HepG2 (cell line): ENCODE measurements around the gene STAT5A. TPM values are rescaled to one million over a fixed set of nuclear protein-coding genes. Genes with fewer than 3 reads are reported as not detected.

Experiments
- ATAC-seq: fragments of 200-7000 bp; cut with Tn5 transposase; 3 replicates; pipeline ENCODE4 v1.9.1; 2020; ENCODE audit warnings: mild to moderate bottlenecking, moderate library complexity
- BruUV-seq: library from RNA; stranded (reverse); fragments of 400-500 nt; replicated peaks from 2 replicates; lab custom pipeline; 2021; lab: Mats Ljungman, UMichigan
- CTCF ChIA-PET: fragments of 300-600 bp; formaldehyde crosslinking; extraction: SDS; loops from one replicate; lab custom pipeline; 2021; ENCODE audit warnings: low total read pairs, inconsistent platforms, low intra/inter-chr PET ratio; lab: Yijun Ruan, JAX
- POLR2A ChIA-PET: fragments of 350-600 bp; sonication (Branson Sonifier 250); formaldehyde crosslinking; loops from one replicate; lab custom pipeline; 2020; ENCODE audit warnings: antibody characterized with exemption, inconsistent platforms; lab: Yijun Ruan, JAX
- DNase-seq: peaks from one replicate; pipeline ENCODE4 v3.0.0-alpha.2; 2015; ENCODE audit warnings: low spot score
- FAIRE-seq: peaks from 3 replicates; lab custom pipeline; 2011; peaks lifted over from hg19 to GRCh38; lab: Jason Lieb, UNC
- H2AFZ ChIP-seq: one replicate; pipeline ENCODE4 v1.6.1; 2011; ENCODE audit warnings: low read length, inconsistent platforms
- H3K27ac ChIP-seq: fragments of 300-600 bp; 3 replicates; pipeline ENCODE4 v1.8.0; 2011; ENCODE audit warnings: mixed run types, mild to moderate bottlenecking, mixed read lengths, low read length, inconsistent platforms; ENCODE audit not compliant: insufficient read depth; ENCODE audit errors: extremely low read length
- H3K27me3 ChIP-seq, 2 experiments: fragments of 200-600 bp in 1 of 2; 2 replicates in 1 of 2; 3 replicates in 1 of 2; pipeline versions ENCODE4 v1.6.0 to v1.8.0; 2011; ENCODE audit warnings: low read length in 2 of 2, mild to moderate bottlenecking in 2 of 2, moderate library complexity in 2 of 2, inconsistent platforms in 1 of 2; ENCODE audit not compliant: insufficient read depth in 2 of 2, control insufficient read depth in 1 of 2
- H3K36me3 ChIP-seq, 2 experiments: fragments of 200-600 bp in 1 of 2; replicated peaks in 1 of 2; 2 replicates in 1 of 2; 3 replicates in 1 of 2; pipeline versions ENCODE4 v1.5.1 to v1.8.0; 2011; ENCODE audit warnings: low read length in 2 of 2, inconsistent platforms in 1 of 2; ENCODE audit not compliant: insufficient read depth in 2 of 2, control insufficient read depth in 1 of 2
- H3K4me1 ChIP-seq: 2 replicates; pipeline ENCODE4 v1.5.1; 2012; ENCODE audit warnings: low read length, inconsistent platforms; ENCODE audit not compliant: insufficient read depth
- H3K4me2 ChIP-seq: 2 replicates; pipeline ENCODE4 v1.6.0; 2011; ENCODE audit warnings: low read depth, low read length, inconsistent platforms
- H3K4me3 ChIP-seq, 3 experiments: fragments of 200-600 bp in 1 of 3; sonication (generic), shearing (Covaris generic) in 1 of 3; replicated peaks in 1 of 3; 2 replicates each; pipeline ENCODE4 v1.5.1; 2011 to 2016; ENCODE audit warnings: low read length in 3 of 3, inconsistent platforms in 2 of 3, low read depth in 2 of 3, mild to moderate bottlenecking in 2 of 3, control low read depth in 1 of 3, mixed read lengths in 1 of 3; ENCODE audit not compliant: insufficient read depth in 1 of 3
- H3K79me2 ChIP-seq: one replicate; pipeline ENCODE4 v1.6.1; 2011; ENCODE audit warnings: low read length, inconsistent platforms; ENCODE audit not compliant: insufficient read depth
- H3K9ac ChIP-seq: 2 replicates; pipeline ENCODE4 v1.6.0; 2011; ENCODE audit warnings: mild to moderate bottlenecking, low read depth, low read length, inconsistent platforms; ENCODE audit not compliant: insufficient read depth
- H3K9me3 ChIP-seq: 2 replicates; pipeline ENCODE4 v1.5.1; 2012; ENCODE audit warnings: mild to moderate bottlenecking, low read length
- H4K20me1 ChIP-seq: 2 replicates; pipeline ENCODE4 v1.6.0; 2011; ENCODE audit warnings: inconsistent platforms, mild to moderate bottlenecking, low read length, moderate library complexity; ENCODE audit not compliant: insufficient read depth
- FOXA1 ChIP-seq, 2 experiments: fragments of 450-650 bp in 1 of 2; sonication (generic) in 1 of 2; formaldehyde crosslinking in 1 of 2; IDR thresholded peaks; 2 replicates each; pipeline versions ENCODE4 v1.4.0 to v1.6.1; 2016 to 2020; ENCODE audit warnings: missing genetic modification reagents in 1 of 2
- MAFG ChIP-seq: sonication (generic); formaldehyde crosslinking; IDR thresholded peaks from 2 replicates; pipeline ENCODE4 v1.5.1; 2020; ENCODE audit warnings: mild to moderate bottlenecking, missing genetic modification reagents
- NCOA2 ChIP-seq: sonication (generic); formaldehyde crosslinking; IDR thresholded peaks from 2 replicates; pipeline ENCODE4 v1.8.0; 2022; ENCODE audit warnings: inconsistent platforms
- NFRKB ChIP-seq: fragments of 450-650 bp; IDR thresholded peaks from 2 replicates; pipeline ENCODE4 v1.6.1; 2017
- SIN3A ChIP-seq: IDR thresholded peaks from 2 replicates; pipeline ENCODE4 v1.6.1; 2011; ENCODE audit warnings: low read depth, mild to moderate bottlenecking, control low read depth, low read length, borderline replicate concordance
- SMYD3 ChIP-seq: sonication (generic); formaldehyde crosslinking; IDR thresholded peaks from 2 replicates; pipeline ENCODE4 v1.8.1; 2023; ENCODE audit warnings: mild to moderate bottlenecking, missing genetic modification reagents
- ZFP36L1 ChIP-seq: sonication (generic); formaldehyde crosslinking; IDR thresholded peaks from 2 replicates; pipeline ENCODE4 v1.8.0; 2022; ENCODE audit warnings: mild to moderate bottlenecking, missing genetic modification reagents, moderate library complexity
- ZNF296 ChIP-seq: sonication (generic); formaldehyde crosslinking; conservative IDR thresholded peaks from 2 replicates; pipeline ENCODE4 v1.5.0; 2020; ENCODE audit warnings: mild to moderate bottlenecking, missing genetic modification reagents
- ZNF331 ChIP-seq: sonication (generic); formaldehyde crosslinking; IDR thresholded peaks from 2 replicates; pipeline ENCODE4 v1.4.0; 2020; ENCODE audit warnings: missing genetic modification reagents
- ZNF556 ChIP-seq: sonication (generic); formaldehyde crosslinking; IDR thresholded peaks from 2 replicates; pipeline ENCODE4 v1.4.0; 2020; ENCODE audit warnings: mild to moderate bottlenecking, missing genetic modification reagents, borderline replicate concordance
- WGBS: methylation state at CpG from one replicate; pipeline ENCODE4 v1.1.6; 2017; ENCODE audit warnings: low lambda C conversion rate; 5-methylcytosine and 5-hydroxymethylcytosine counted together
- in situ Hi-C: cut with HindIII; loops from 2 replicates; pipeline ENCODE4 v1.10.0; 2017; ENCODE audit warnings: low pct_unique_long_range_greater_than_20kb; ENCODE audit not compliant: extremely low pct_ligation_motif_present
- intact Hi-C: fragments of 100-400 bp; cut with micrococcal nuclease; formaldehyde crosslinking; loops from one replicate; pipeline ENCODE4 v1.10.0; 2022; ENCODE audit not compliant: unreplicated experiment
- polyA plus RNA-seq, 8 experiments: library from polyadenylated mRNA; depleted of rRNA in 3 of 8; stranded (reverse) in 7 of 8; unstranded in 1 of 8; fragments of >200 nt; fragmentation: Illumina TruSeq in 4 of 8; extraction: Trizol in 4 of 8; gene quantifications; 2 replicates each; pipeline versions ENCODE4 v1.2.1 to v1.2.3, GENCODE V29; 2011 to 2016; ENCODE audit warnings: low read depth in 4 of 8, missing spikeins in 1 of 8, mixed read lengths in 1 of 8; ENCODE audit not compliant: insufficient read depth in 1 of 8
- total RNA-seq, 5 experiments: library from RNA; depleted of rRNA; stranded (reverse); fragments of >200 nt; fragmentation: Illumina TruSeq; extraction: Trizol; gene quantifications; 2 replicates each; pipeline ENCODE4 v1.2.3, GENCODE V29; 2016; ENCODE audit warnings: low read depth in 1 of 5
- TF ChIP-seq, protein P1 (sequence below): sonication (generic); formaldehyde crosslinking; IDR thresholded peaks from 2 replicates; pipeline ENCODE4 v1.4.0; 2020; ENCODE audit warnings: missing genetic modification reagents
- TF ChIP-seq, protein P2 (sequence below): sonication (generic); formaldehyde crosslinking; IDR thresholded peaks from 2 replicates; pipeline ENCODE4 v1.5.0; 2020; ENCODE audit warnings: missing genetic modification reagents, mild to moderate bottlenecking, borderline replicate concordance

Gene STAT5A
- total and polyA plus RNA-seq, 2 of the 13 experiments (the other 11 are each of a cell fraction or from before 2014, with no cell fraction given) = 1.4 to 4.1 TPM

DNA sequence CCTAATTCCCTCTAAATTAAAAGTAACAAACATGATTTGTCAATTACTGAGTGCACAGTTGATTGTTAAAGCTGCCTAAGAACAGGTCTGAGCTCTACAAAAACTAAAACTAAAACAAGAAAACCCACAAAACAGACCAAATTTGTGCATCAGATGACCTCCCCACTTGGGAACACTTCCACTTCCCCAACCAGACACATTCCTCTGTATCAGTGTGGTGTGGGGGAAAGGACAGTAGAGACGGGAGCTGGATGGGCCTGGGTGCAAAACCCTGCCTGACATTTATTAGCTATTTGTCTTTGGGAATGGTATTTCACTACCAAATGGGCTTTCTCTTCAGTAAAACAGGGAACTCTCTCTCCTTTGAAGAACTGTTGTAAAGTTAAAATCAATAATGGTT, 70.1 kb downstream of the STAT5A start:
- TF ChIP-seq NCOA2 (CRISPR knock-in tag) (no peak), ZNF556 (CRISPR knock-in tag) (no peak), MAFG (CRISPR knock-in tag) (no peak), SIN3A (no peak), ZFP36L1 (CRISPR knock-in tag) (no peak), NFRKB (no peak), ZNF331 (CRISPR knock-in tag) (no peak)
- TF ChIP-seq, protein P1, sequence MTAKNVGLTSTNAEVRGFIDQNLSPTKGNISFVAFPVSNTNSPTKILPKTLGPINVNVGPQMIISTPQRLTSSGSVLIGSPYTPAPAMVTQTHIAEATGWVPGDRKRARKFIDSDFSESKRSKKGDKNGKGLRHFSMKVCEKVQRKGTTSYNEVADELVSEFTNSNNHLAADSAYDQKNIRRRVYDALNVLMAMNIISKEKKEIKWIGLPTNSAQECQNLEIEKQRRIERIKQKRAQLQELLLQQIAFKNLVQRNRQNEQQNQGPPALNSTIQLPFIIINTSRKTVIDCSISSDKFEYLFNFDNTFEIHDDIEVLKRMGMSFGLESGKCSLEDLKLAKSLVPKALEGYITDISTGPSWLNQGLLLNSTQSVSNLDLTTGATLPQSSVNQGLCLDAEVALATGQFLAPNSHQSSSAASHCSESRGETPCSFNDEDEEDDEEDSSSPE (CRISPR knock-in tag) = no peak
- H3K79me2 ChIP-seq = peaks cover 76% of the 10 kb centered on the region
- H2AFZ ChIP-seq = no peak overlapping the region
- peaks cover 27% of the 10 kb centered on the region; the same call in 1 of the 2 replicates for H4K20me1 ChIP-seq
- H3K27me3 ChIP-seq = no peaks in the 10 kb centered on the region
- peaks cover 28% of the 10 kb centered on the region for H3K4me1 ChIP-seq
- FAIRE-seq (no peak), ATAC-seq (no peak), DNase-seq (no peak)
- no peak overlapping the region for H3K4me2 ChIP-seq
- H3K36me3 ChIP-seq = peaks cover 0 to 2% of the 10 kb centered on the region in 2 experiments; a peak in 3 of 5 replicates
- intact Hi-C loops = no loop called here
- in situ Hi-C loops = no loop called here
- BruUV-seq = no TSS peak
- 93% methylated on average over 1 of the region's 1 CpG for WGBS
- no peak overlapping the region for H3K9ac ChIP-seq
- ChIA-PET POLR2A (interaction anchor here (0.7 to 1.0 kb wide), 3 partner anchors 31 to 65 kb away, joined by 3 to 4 read pairs (median 3); partner anchors contain the start of genes CAVIN1 and STAT3), CTCF (no interaction called here)
- H3K4me3 ChIP-seq = no peak overlapping the region
- no peaks in the 10 kb centered on the region for H3K9me3 ChIP-seq
- H3K27ac ChIP-seq = no peak overlapping the region

DNA sequence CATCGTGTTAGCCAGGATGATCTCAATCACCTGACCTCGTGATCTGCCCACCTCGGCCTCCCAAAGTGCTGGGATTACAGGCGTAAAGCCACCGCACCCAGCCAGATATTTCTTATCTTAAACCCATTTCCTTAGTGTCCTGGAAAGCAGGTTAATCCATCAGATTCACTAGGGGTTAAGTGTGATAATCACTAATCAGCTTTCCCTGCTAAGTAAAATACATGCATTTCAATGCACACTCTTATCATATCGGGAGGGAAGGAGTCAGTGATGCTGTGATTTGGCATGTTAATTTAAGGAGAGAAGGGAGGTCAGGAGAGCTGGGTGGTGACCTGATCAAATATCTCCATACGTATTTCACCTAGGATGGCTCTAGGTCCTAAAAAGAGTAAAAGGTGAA, 70.8 kb downstream of the STAT5A start:
- Histone ChIP-seq H3K36me3 (peaks cover 0 to 2% of the 10 kb centered on the region in 2 experiments; a peak in 3 of 5 replicates), H3K27me3 (no peaks in the 10 kb centered on the region), H2AFZ (no peak overlapping the region), H3K79me2 (peaks cover 77% of the 10 kb centered on the region), H4K20me1 (peaks cover 27% of the 10 kb centered on the region; the same call in 1 of the 2 replicates), H3K4me3 (no peak overlapping the region), H3K9ac (no peak overlapping the region), H3K27ac (no peak overlapping the region), H3K4me1 (peaks cover 28% of the 10 kb centered on the region), H3K4me2 (no peak overlapping the region), H3K9me3 (no peaks in the 10 kb centered on the region)
- ChIA-PET CTCF (no interaction called here), POLR2A (no interaction called here)
- 97% methylated on average over 7 of the region's 7 CpGs for WGBS
- DNase-seq (no peak), ATAC-seq (no peak), FAIRE-seq (no peak)
- in situ Hi-C loops = no loop called here
- TF ChIP-seq, protein P2, sequence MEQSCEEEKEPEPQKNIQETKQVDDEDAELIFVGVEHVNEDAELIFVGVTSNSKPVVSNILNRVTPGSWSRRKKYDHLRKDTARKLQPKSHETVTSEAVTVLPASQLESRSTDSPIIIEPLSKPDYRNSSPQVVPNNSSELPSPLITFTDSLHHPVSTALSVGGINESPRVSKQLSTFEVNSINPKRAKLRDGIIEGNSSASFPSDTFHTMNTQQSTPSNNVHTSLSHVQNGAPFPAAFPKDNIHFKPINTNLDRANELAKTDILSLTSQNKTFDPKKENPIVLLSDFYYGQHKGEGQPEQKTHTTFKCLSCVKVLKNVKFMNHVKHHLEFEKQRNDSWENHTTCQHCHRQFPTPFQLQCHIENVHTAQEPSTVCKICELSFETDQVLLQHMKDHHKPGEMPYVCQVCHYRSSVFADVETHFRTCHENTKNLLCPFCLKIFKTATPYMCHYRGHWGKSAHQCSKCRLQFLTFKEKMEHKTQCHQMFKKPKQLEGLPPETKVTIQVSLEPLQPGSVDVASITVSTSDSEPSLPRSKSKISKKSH (CRISPR knock-in tag) = no peak
- TF ChIP-seq SMYD3 (CRISPR knock-in tag) (no peak), ZNF296 (CRISPR knock-in tag) (no peak), FOXA1 (IDR thresholded peaks at IDR 0.05) (no peak), FOXA1 (CRISPR knock-in tag; IDR thresholded peaks at IDR 0.05) (no peak)
- intact Hi-C loops = no loop called here
- no TSS peak for BruUV-seq
